A375 (cell line): ENCODE results near the gene MAN1A1. TPM values are rescaled to one million over a fixed set of nuclear protein-coding genes. Genes with fewer than 3 reads are reported as not detected.

Source experiments
- small RNA-seq: library from RNA; depleted of rRNA; stranded (forward); fragments of <200 nt; gene quantifications from one replicate; pipeline ENCODE3, GENCODE V24; 2014
- total RNA-seq: library from RNA; depleted of rRNA; stranded (reverse); fragments of >200 nt; shearing (Covaris generic); gene quantifications from 2 replicates; pipeline ENCODE4 v1.2.3, GENCODE V29; 2014; rRNA removed

Gene MAN1A1
- total RNA-seq = 2.7 and 4.0 TPM in 2 replicates

GRCh38 chr6:119349361-119350201 is at the start of gene MAN1A1:
TSS of gene MAN1A1 (minus strand) at chr6:119349761. CDS start at chr6:119349065, 696 bp downstream.

Small RNA genes lying within 50 kb of the gene (small RNA-seq; reads per million reads assigned to genes)
- gene AL022722.2 (not detected), gene RNU6-194P (not detected)
